GM13976 (cell line): ENCODE data around the gene PROK1.
"Not testable (repeated sequence)": the region's sequence is repeated elsewhere in the genome, so short reads cannot be mapped to it uniquely, and the experiment has no call there.

Source experiments
- DNase-seq: peaks from one replicate; pipeline ENCODE4 v3.0.0; 2012; ENCODE audit warnings: low spot score
- in situ Hi-C: fragments of 300-500 bp; cut with MboI; formaldehyde crosslinking; loops from one replicate; pipeline ENCODE4 v1.12.0; 2022; ENCODE audit warnings: low sequenced_read_pairs, mixed read lengths, inconsistent platforms; ENCODE audit not compliant: unreplicated experiment
- TF ChIP-seq, protein P1 (sequence below): IDR thresholded peaks from 2 replicates; pipeline ENCODE4 v1.5.1; 2012; ENCODE audit warnings: borderline replicate concordance, mild to moderate bottlenecking; ENCODE audit not compliant: insufficient read depth; ENCODE audit errors: extremely low read depth, missing control alignments, control extremely low read depth

PROK1 gene

DNA sequence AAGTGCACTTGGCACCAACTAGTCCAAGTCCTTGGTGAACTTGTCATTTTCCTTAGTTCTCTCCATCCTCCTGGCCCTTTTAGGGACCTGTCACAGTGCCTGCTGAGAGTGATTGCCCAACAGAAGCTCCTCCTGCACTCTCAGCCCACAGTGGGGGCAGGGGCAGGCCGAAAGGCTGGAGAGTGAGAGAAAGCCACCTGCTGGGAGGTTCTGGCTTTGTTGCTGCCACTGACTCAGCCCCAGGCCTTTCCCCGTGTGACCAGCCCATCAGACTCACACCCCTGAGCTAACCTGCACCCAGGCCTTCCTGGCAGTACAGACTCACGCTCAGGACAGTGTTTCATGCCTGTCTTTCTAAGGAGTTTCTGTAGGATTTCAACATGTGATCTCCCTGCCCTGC lies 17.1 kb upstream of the PROK1 start:
- in situ Hi-C loops, result no loop called here
- no peak for DNase-seq
- TF ChIP-seq, protein P1, sequence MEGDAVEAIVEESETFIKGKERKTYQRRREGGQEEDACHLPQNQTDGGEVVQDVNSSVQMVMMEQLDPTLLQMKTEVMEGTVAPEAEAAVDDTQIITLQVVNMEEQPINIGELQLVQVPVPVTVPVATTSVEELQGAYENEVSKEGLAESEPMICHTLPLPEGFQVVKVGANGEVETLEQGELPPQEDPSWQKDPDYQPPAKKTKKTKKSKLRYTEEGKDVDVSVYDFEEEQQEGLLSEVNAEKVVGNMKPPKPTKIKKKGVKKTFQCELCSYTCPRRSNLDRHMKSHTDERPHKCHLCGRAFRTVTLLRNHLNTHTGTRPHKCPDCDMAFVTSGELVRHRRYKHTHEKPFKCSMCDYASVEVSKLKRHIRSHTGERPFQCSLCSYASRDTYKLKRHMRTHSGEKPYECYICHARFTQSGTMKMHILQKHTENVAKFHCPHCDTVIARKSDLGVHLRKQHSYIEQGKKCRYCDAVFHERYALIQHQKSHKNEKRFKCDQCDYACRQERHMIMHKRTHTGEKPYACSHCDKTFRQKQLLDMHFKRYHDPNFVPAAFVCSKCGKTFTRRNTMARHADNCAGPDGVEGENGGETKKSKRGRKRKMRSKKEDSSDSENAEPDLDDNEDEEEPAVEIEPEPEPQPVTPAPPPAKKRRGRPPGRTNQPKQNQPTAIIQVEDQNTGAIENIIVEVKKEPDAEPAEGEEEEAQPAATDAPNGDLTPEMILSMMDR, result no peak

DNA sequence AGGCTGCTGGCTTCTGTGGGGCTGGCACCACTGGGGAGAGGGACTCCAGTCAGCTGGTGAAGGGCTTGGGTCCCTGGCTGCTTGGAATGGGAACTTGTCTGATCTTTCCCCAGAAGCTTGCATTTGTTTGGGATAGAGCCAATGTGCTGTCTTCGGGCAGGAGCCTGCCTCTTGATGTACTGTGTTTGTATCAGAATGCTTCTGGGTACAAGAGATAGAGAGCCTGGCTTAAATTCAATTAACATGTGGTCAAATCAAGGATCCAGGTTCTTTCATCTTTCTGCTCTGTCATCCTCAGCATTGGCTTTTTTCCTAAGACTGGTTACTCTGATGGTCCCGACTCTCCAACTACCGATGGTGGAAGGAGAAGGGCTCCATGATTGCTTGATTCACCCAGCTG lies 16.0 kb upstream of the PROK1 start:
- in situ Hi-C loops, result no loop called here
- TF ChIP-seq, protein P1, result no peak
- DNase-seq, result no peak

DNA sequence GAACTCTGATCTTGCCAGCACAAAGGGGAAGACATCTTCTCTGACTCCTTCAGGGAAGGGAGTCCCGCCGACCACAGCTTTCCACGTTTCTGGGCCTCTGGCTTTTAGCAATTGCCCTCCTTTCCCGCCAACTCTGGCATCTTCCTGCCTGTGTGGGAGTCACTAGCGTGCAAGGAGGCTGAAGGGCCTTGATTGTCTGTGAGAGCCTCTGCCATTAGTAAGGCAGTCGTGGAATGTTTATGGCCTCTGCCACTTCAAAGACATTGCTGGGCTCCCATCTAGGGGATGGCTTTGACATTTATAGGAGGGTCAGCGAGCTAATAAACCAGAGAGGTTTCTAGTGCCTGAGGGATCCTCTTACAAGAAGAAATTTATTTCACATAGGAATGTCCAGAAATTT lies 14.3 kb upstream of the PROK1 start:
- TF ChIP-seq, protein P1, result no peak
- DNase-seq, result no peak
- in situ Hi-C loops, result no loop called here

DNA sequence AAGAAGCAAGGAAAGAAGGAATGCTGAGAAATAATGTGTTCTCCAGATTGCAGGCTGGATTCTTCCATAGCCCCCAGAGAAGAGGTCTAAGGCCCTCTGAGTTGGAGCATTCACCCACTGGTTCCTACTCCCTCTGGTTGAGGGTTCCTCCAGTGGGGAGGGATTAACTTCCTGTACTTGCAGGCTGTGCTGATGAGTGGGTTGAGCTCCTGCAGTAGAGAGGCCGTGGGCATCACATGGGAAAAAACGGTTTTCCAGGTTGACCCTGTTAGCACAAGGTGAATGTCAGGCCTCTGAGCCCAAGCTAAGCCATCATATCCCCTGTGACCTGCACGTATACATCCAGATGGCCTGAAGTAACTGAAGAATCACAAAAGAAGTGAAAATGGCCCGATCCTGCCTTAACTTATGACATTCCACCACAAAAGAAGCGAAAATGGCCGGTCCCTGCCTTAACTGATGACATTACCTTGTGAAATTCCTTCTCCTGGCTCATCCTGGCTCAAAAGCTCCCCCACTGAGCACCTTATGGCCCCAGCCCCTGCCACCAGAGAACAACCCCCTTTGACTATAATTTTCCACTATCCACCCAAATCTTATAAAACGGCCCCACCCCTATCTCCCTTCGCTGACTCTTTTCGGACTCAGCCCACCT lies 13.2 kb upstream of the PROK1 start:
- in situ Hi-C loops, result not testable (repeated sequence)

DNA sequence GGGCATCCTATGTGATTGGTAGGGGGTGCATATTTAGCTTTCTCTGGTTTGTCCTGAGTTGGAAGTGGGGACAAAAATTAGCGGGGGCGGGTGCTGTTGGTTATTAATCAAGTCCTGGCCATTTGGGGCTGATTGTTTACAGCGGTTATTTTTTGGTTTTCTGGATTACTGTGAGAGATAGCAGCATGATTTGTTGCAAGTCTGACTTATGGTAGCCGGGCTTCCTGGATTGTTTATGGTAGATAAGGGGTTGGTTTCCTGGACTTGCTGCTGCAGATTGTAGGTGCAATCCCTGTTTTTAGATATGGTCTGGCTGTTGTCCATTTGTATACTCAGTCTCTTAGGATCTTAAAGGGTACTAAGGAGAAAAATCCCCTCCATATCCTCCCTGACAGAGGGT lies 12.1 kb upstream of the PROK1 start:
- in situ Hi-C loops, result no loop called here
- no peak for DNase-seq
- TF ChIP-seq, protein P1, result no peak

More for the DNA sequence above, 13.2 kb upstream of the PROK1 start:
- DNase-seq, result not testable (repeated sequence)

DNA sequence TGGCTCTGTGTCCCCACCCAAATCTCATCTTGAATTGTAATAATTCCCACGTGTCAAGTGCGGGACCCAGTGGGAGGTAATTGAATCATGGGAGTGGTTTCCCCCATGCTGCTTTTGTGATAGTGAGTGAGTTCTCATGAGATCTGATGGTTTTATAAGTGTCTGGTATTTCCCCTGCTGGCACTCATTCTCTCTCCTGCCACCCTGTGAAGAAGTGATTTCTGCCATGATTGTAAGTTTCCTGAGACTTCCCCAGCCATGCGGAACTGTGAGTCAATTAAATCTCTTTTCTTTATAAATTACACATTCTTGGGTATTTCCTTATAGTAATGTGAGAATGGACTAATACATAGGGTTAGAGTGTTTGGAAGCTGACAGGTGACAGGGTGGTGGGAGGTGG lies 11.1 kb upstream of the PROK1 start:
- in situ Hi-C loops, DNase-seq: not testable (repeated sequence)

DNA sequence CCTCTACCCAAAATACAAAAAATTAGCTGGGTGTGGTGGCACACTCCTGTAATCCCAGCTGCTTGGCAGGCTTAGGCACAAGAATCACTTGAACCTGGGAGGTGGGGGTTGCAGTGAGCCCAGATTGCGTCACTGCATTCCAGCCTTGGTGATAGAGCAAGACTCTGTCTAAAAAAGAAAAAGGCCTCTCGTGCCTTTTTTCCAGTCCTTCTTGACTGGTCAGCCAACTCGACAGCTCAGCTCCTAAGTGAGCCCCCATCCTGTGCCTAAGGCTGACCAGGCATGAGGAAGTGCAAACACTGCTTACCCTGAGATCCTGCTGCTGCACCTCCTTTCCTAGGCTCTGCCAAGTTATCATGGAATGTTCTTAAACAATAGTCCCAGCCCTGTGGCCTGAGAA lies 10.1 kb upstream of the PROK1 start:
- in situ Hi-C loops, result no loop called here
- DNase-seq, result no peak

More for the DNA sequence above, 10.1 kb upstream of the PROK1 start:
- TF ChIP-seq, protein P1, result no peak
